ENCODE data around the gene COPS7A. TPM values are rescaled to one million over a fixed set of nuclear protein-coding genes. Genes with fewer than 3 reads are reported as not detected.

The COPS7A gene
- polyA plus RNA-seq, 1 experiment = 200 TPM

- POLR2A ChIA-PET = interaction anchor here (0.6 kb wide), 1 partner anchor 85 kb away, joined by 3 read pairs; no protein-coding TSS in a partner anchor
- Histone ChIP-seq H3K27me3 (ENCODE audit: control insufficient read depth, insufficient read depth, low read length) (peaks cover 7% of the 10 kb centered on the region; the same call in 1 of the 2 replicates), H3K36me3 (ENCODE audit: control insufficient read depth, insufficient read depth, low read length) (no peaks in the 10 kb centered on the region), H3K4me3 (ENCODE audit: low read depth, low read length) (no peak overlapping the region)
- no peak for DNase-seq (ENCODE audit: low read depth)
- TF ChIP-seq CTCF (IDR thresholded peaks at IDR 0.05; ENCODE audit: insufficient read depth, low read depth, low read length) = peak; percentile 78
- CTCF ChIA-PET = interaction anchor here (0.6 to 2.8 kb wide), 17 partner anchors 8 to 146 kb away, joined by 3 to 11 read pairs (median 4); partner anchors contain the start of genes MLF2 and ZNF384
Measured at GRCh38 chr12:6697584-6698351, 26.1 kb upstream of the COPS7A start.

GRCh38 chr12:6698352-6699046 is 25.3 kb upstream of the COPS7A start:
- ChIA-PET CTCF (interaction anchor here (0.7 to 2.8 kb wide), 18 partner anchors 9 to 147 kb away, joined by 3 to 11 read pairs (median 4); partner anchors contain the start of genes MLF2 and ZNF384), POLR2A (interaction anchor here (0.5 to 0.6 kb wide), 2 partner anchors 9 to 86 kb away, joined by 3 to 4 read pairs; no protein-coding TSS in a partner anchor)
- no peaks in the 10 kb centered on the region for H3K36me3 ChIP-seq (ENCODE audit: control insufficient read depth, insufficient read depth, low read length)
- TF ChIP-seq CTCF (IDR thresholded peaks at IDR 0.05; ENCODE audit: insufficient read depth, low read depth, low read length) = no peak
- H3K4me3 ChIP-seq (ENCODE audit: low read depth, low read length) = no peak overlapping the region
- peaks cover 7% of the 10 kb centered on the region; the same call in 1 of the 2 replicates for H3K27me3 ChIP-seq (ENCODE audit: control insufficient read depth, insufficient read depth, low read length)
- DNase-seq (ENCODE audit: low read depth) = no peak

GRCh38 chr12:6699259-6699988 is 24.4 kb upstream of the COPS7A start:
- Histone ChIP-seq H3K4me3 (ENCODE audit: low read depth, low read length) (peak overlapping the region; percentile 64), H3K27me3 (ENCODE audit: control insufficient read depth, insufficient read depth, low read length) (peaks cover 7% of the 10 kb centered on the region; the same call in 1 of the 2 replicates), H3K36me3 (ENCODE audit: control insufficient read depth, insufficient read depth, low read length) (no peaks in the 10 kb centered on the region)
- ChIA-PET POLR2A (interaction anchor here (1.0 kb wide), 1 partner anchor 10 kb away, joined by 5 read pairs; no protein-coding TSS in a partner anchor), CTCF (interaction anchor here (1.2 to 2.8 kb wide), 7 partner anchors 10 to 129 kb away, joined by 4 to 11 read pairs (median 6); partner anchors contain the start of genes MLF2 and ZNF384)
- TF ChIP-seq CTCF (IDR thresholded peaks at IDR 0.05; ENCODE audit: insufficient read depth, low read depth, low read length) = no peak
- DNase-seq (ENCODE audit: low read depth) = no peak

- POLR2A ChIA-PET = interaction anchor here (1.0 kb wide), 1 partner anchor 10 kb away, joined by 5 read pairs; no protein-coding TSS in a partner anchor
- TF ChIP-seq CTCF (IDR thresholded peaks at IDR 0.05; ENCODE audit: insufficient read depth, low read depth, low read length) = no peak
- Histone ChIP-seq H3K4me3 (ENCODE audit: low read depth, low read length) (peak overlapping the region; percentile 64), H3K27me3 (ENCODE audit: control insufficient read depth, insufficient read depth, low read length) (peaks cover 7% of the 10 kb centered on the region; the same call in 1 of the 2 replicates), H3K36me3 (ENCODE audit: control insufficient read depth, insufficient read depth, low read length) (no peaks in the 10 kb centered on the region)
- DNase-seq (ENCODE audit: low read depth) = no peak
- CTCF ChIA-PET = interaction anchor here (1.2 to 2.8 kb wide), 4 partner anchors 11 to 85 kb away, joined by 5 to 11 read pairs (median 6); partner anchors contain the start of gene ZNF384
Measured at GRCh38 chr12:6699989-6700645, 23.7 kb upstream of the COPS7A start.
